Fibroblast of pulmonary artery (primary cell): ENCODE results near the gene MROH2A.
"Not testable (repeated sequence)": the region's sequence is repeated elsewhere in the genome, so short reads cannot be mapped to it uniquely, and the experiment has no call there.

Source experiments
- DNase-seq: peaks from one replicate; pipeline ENCODE4 v3.0.0-alpha.2; 2010; ENCODE audit warnings: low read depth
- H3K4me3 ChIP-seq: replicated peaks from 2 replicates; pipeline ENCODE4 v1.5.1; 2011; ENCODE audit warnings: low read depth, mild to moderate bottlenecking, control low read depth, low read length, moderate library complexity
- TF ChIP-seq, protein P1 (sequence below): IDR thresholded peaks from 2 replicates; pipeline ENCODE4 v1.5.1; 2011; ENCODE audit warnings: mild to moderate bottlenecking, control low read depth, low read length, inconsistent platforms; ENCODE audit errors: missing control alignments

The MROH2A gene

DNA sequence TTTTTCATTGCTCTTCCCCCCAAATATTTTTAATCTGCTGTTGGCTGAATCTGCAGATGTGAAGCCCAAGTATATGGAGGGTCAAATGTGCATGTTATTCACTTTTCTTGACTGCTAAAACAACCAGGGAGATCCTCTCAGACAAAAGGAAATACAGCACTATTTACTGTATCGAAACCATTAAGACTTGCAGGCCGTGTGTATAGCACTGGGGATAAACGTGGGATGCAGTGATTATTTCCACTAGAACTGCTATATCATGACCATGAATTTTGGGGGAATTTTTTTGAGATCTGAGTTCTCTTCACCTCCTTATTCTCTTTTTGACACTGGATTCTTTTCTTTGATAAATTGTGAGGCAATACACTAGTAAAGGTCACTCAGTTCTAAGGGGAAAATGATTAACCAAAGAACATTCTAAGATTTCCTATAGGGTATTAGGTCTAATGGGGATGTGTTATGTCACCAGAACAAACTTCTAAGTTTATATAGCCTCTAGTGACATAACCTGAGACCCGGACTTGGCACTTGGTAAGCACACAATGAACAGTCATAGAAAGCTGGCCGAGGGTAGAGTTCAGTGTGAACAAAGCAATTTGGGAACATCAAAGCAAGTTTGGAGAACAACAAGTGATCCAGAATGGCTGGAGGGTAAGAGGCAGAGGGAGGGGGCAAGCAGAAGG is 32.9 kb upstream of the MROH2A start:
- no peak for DNase-seq
- TF ChIP-seq, protein P1, sequence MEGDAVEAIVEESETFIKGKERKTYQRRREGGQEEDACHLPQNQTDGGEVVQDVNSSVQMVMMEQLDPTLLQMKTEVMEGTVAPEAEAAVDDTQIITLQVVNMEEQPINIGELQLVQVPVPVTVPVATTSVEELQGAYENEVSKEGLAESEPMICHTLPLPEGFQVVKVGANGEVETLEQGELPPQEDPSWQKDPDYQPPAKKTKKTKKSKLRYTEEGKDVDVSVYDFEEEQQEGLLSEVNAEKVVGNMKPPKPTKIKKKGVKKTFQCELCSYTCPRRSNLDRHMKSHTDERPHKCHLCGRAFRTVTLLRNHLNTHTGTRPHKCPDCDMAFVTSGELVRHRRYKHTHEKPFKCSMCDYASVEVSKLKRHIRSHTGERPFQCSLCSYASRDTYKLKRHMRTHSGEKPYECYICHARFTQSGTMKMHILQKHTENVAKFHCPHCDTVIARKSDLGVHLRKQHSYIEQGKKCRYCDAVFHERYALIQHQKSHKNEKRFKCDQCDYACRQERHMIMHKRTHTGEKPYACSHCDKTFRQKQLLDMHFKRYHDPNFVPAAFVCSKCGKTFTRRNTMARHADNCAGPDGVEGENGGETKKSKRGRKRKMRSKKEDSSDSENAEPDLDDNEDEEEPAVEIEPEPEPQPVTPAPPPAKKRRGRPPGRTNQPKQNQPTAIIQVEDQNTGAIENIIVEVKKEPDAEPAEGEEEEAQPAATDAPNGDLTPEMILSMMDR = no peak
- no peak overlapping the region for H3K4me3 ChIP-seq

DNA sequence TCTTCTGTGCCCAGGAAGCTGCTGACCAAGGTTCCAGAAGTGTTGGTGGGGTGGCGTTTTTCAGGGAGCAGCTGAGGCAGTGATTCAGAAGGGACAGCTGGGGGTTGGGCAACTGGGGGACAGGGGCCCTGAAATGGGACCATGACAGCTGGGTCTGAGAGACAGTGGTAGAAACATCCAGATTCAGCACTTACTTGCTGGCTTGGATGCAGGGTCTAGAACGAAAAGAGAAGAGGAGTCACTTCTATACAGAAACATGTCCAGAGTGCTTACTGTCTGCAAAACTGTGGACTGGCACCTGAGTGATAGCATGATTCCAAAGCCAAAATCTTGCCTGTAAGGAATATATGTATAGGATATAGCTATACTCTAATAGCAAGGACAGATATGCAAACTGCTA is 32.3 kb upstream of the MROH2A start:
- H3K4me3 ChIP-seq, DNase-seq: not testable (repeated sequence)

DNA sequence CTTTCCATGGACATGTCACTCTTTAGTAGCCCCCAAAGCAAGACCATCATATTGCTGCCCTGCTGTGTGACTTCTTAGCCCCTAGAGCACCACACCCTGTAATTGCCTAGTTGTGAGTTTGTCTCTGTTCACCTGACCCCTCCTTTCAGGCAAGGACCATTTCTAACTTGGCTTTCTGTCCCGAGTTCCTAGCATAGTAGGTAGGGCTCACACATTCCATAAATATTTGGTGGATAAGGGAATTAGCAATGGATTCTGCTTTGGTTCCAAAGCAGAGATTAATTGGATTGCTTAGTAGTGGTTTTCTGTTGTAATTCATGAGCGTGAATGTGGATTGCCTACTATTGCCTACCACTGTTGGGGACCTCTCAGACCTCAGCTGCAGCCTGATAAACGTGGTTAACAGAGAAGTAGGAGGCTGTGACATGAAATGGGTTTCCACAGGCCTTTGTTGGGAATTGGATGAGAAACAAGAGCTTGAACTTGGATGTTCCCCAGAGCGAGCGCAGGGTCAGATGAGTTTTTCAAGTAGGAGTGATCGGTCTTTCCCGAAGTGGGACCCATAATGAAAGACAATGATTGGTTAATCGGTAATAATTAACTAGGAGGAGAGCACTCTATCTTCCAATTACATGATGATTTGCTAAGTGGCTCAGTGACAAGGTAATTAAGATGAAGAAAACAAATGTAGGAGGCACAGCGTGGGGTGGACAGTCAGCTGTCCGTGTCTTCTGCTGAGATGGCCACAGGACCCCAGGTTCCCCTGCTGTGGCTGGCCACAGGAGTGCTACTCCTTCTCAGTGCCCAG is 31.5 kb upstream of the MROH2A start:
- no peak overlapping the region for H3K4me3 ChIP-seq
- DNase-seq = no peak
- TF ChIP-seq, protein P1 = no peak

DNA sequence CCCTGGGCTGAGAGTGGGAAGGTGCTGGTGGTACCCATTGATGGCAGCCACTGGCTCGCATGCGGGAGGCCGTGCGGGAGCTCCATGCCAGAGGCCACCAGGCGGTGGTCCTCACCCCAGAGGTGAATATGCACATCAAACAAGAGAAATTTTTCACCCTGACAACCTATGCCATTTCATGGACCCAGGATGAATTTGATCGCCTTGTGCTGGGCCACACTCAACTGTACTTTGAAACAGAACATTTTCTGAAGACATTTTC is 30.9 kb upstream of the MROH2A start:
- TF ChIP-seq, protein P1 = no peak
- DNase-seq = no peak
- H3K4me3 ChIP-seq = no peak overlapping the region

DNA sequence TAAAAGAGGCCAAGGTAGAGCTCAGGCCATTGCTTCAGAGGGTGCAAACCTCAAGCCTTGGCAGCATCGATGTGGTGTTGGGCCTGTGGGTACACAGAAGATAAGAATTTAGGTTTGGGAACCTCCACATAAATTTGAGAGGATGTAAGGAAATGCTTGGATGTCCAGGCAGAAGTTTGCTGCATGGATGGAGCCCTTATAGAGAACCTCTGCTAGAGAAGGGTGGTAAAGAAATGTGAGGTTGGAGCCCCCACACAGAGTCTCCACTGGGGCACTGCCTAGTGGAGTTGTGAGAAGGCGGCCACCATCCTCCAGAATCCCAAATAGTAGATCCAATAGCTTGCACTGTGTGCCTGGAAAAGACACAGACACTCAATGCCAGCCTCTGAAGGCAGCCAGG is 27.4 kb upstream of the MROH2A start:
- not testable (repeated sequence) for DNase-seq, H3K4me3 ChIP-seq

DNA sequence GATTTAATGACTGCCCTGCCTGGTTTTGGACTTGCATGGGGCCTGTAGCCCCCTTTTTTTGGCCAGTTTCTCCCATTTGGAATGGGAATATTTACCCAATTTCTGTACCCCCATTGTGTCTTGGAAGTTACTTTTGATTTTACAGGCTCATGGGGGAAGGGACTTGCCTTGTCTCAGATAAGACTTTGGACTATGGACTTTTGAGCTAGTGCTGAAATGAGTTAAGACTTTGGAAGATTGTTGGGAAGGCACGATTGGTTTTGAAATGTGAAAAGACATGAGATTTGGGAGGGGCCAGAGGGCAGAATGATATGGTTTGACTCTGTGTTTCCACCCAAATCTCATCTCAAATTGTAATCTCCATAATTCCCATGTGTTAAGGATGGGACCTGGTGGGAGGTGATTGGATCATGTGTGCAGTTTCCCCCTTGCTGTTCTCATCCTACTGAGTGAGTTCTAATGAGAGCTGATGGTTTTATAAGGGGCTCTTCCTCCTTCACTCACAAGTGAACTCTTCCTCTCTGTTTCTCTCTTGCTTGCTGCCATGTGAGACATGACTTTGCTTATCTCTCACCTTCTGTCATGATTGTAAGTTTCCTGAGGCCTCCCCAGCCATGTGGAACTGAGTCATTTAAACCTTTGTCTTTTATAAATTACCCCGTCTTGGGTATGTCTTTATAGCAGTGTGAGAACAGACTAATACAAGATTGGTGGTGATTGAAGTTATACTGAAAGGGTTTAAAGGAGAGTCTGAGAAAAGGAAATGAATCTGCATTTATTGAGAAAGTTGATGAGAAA is 26.7 kb upstream of the MROH2A start:
- not testable (repeated sequence) for H3K4me3 ChIP-seq, DNase-seq

DNA sequence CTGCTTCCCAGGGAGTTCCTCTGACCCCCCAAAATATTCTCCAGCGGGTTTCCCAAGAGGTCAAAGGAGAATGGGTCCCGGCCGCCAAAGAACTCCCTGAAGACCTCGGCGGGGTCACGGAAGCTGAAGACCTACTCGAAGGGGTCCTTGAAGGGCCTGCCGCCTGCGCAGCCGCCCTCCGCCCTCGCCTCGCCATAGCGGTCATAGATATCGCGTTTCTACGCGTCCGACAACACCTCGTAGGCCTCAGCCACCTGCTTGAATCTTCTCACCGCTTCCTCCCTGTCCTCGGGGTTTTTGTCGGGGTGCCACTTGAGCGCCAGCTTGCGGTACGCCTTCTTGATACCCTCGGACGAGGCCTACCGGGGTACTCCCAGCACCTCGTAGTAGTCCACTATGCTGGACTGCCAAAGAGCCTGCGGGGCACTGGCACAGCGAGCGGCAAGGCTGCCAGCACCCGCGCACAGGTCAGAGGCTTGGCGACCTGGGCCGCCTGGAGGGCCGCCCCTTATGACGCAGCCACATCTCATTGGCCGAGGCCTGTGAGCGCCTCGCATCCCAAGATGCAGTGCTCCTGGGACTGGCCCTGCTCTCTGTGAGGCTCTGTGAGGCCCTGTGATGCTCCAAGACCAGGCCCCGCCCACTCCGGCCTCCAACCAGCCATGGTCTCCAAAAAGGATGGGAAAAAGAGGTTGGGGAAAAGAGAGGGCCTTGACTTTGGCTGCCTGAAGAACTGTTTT is 23.1 kb upstream of the MROH2A start:
- H3K4me3 ChIP-seq = no peak overlapping the region
- TF ChIP-seq, protein P1 = no peak
- no peak for DNase-seq

DNA sequence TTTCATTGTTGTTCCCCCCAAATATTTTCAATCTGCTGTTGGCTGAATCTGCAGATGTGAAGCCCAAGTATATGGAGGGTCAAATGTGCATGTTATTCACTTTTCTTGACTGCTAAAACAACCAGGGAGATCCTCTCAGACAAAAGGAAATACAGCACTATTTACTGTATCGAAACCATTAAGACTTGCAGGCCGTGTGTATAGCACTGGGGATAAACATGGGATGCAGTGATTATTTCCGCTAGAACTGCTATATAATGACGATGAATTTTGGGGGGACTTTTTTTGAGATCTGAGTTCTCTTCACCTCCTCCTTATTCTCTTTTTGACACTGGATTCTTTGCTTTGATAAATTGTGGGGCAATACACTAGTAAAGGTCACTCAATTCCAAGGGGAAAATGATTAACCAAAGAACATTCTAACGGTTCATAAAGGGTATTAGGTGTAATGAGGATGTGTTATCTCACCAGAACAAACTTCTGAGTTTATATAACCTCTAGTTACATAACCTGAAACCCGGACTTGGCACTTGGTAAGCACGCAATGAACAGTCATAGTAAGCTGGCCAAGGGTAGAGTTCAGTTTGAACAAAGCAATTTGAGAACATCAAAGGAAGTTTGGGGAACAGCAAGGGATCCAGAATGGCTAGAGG is 21.6 kb upstream of the MROH2A start:
- DNase-seq = no peak
- H3K4me3 ChIP-seq = no peak overlapping the region
- TF ChIP-seq, protein P1 = no peak
